K562 (cell line): Measurements from ENCODE around the gene PSMD11. TPM values are rescaled to one million over a fixed set of nuclear protein-coding genes. Genes with fewer than 3 reads are reported as not detected.
A peak's percentile ranks its signal among the peaks of the same experiment; 100 is the strongest.

ENCODE experiments used
- ATAC-seq: fragments of 200-7000 bp; cut with Tn5 transposase; 3 replicates; pipeline ENCODE4 v1.9.1; 2020; ENCODE audit warnings: moderate library complexity
- BruUV-seq: library from RNA; stranded (reverse); fragments of 400-500 nt; replicated peaks from 2 replicates; lab custom pipeline; 2021; lab: Mats Ljungman, UMichigan
- CTCF ChIA-PET: fragments of 300-600 bp; formaldehyde crosslinking; extraction: SDS; loops from one replicate; lab custom pipeline; 2021; ENCODE audit warnings: low intra/inter-chr PET ratio; lab: Yijun Ruan, JAX
- POLR2A ChIA-PET: fragments of 300-600, 350-650 bp; sonication (Branson Sonifier 250); formaldehyde crosslinking; extraction: SDS; loops from one replicate; lab custom pipeline; 2021; ENCODE audit warnings: antibody characterized with exemption, inconsistent platforms; lab: Yijun Ruan, JAX
- DNase-seq, 4 experiments: peaks; one replicate each; pipeline versions ENCODE4 v3.0.0 to v3.0.0-alpha.2; 2011 to 2018; ENCODE audit warnings: low spot score in 3 of 4, mixed read lengths in 3 of 4; ENCODE audit errors: extremely low read depth in 1 of 4
- FAIRE-seq: peaks from 2 replicates; lab custom pipeline; 2011; peaks lifted over from hg19 to GRCh38; lab: Jason Lieb, UNC
- H2AFZ ChIP-seq: 2 replicates; pipeline ENCODE4 v1.6.0; 2011; ENCODE audit warnings: low read depth, low read length, control low read depth, inconsistent platforms
- H3K27ac ChIP-seq: fragments of 200-600 bp; 3 replicates; pipeline ENCODE4 v1.8.0; 2011; ENCODE audit warnings: low read depth, mild to moderate bottlenecking, control low read depth, inconsistent platforms, low read length, moderate library complexity, mixed read lengths; ENCODE audit errors: extremely low read depth
- H3K27me3 ChIP-seq, 2 experiments: fragments of 300-600 bp in 1 of 2; 2 replicates in 1 of 2; 3 replicates in 1 of 2; pipeline versions ENCODE4 v1.6.0 to v1.8.0; 2011; ENCODE audit warnings: inconsistent platforms in 2 of 2, low read length in 2 of 2, mild to moderate bottlenecking in 1 of 2, mixed read lengths in 1 of 2, moderate library complexity in 1 of 2; ENCODE audit not compliant: control insufficient read depth in 2 of 2, insufficient read depth in 2 of 2
- H3K36me3 ChIP-seq: fragments of 300-600 bp; 3 replicates; pipeline ENCODE4 v1.8.0; 2011; ENCODE audit warnings: mild to moderate bottlenecking, low read length, inconsistent platforms; ENCODE audit not compliant: control insufficient read depth, insufficient read depth
- H3K4me1 ChIP-seq, 2 experiments: fragments of 200-600 bp in 1 of 2; replicated peaks in 1 of 2; 2 replicates in 1 of 2; 3 replicates in 1 of 2; pipeline versions ENCODE4 v1.5.1 to v1.8.0; 2011; ENCODE audit warnings: inconsistent platforms in 2 of 2, low read length in 2 of 2, mild to moderate bottlenecking in 1 of 2, mixed read lengths in 1 of 2, moderate library complexity in 1 of 2; ENCODE audit not compliant: control insufficient read depth in 2 of 2, insufficient read depth in 2 of 2
- H3K4me2 ChIP-seq: 2 replicates; pipeline ENCODE4 v1.6.1; 2011; ENCODE audit warnings: low read length, control low read depth, inconsistent platforms, mixed read lengths; ENCODE audit not compliant: insufficient read depth
- H3K4me3 ChIP-seq: fragments of 200-600 bp; sonication (generic), shearing (Covaris generic); 2 replicates; pipeline ENCODE4 v1.5.1; 2016; ENCODE audit warnings: control low read depth, inconsistent platforms
- H3K79me2 ChIP-seq: fragments of 200-600 bp; 3 replicates; pipeline ENCODE4 v1.8.0; 2011; ENCODE audit warnings: low read length, inconsistent platforms; ENCODE audit not compliant: control insufficient read depth, insufficient read depth
- H3K9ac ChIP-seq, 2 experiments: 2 replicates each; pipeline versions ENCODE4 v1.6.0 to v1.6.1; 2011; ENCODE audit warnings: low read depth in 2 of 2, low read length in 2 of 2, control low read depth in 1 of 2, inconsistent platforms in 1 of 2, mild to moderate bottlenecking in 1 of 2, mixed read lengths in 1 of 2; ENCODE audit not compliant: insufficient read depth in 1 of 2
- H3K9me1 ChIP-seq: one replicate; pipeline ENCODE4 v1.6.0; 2011; ENCODE audit warnings: inconsistent platforms, mild to moderate bottlenecking, low read length, moderate library complexity; ENCODE audit not compliant: control insufficient read depth, insufficient read depth
- H3K9me3 ChIP-seq: replicated peaks from 2 replicates; pipeline ENCODE4 v1.5.1; 2011; ENCODE audit warnings: low read depth, low read length, inconsistent platforms; ENCODE audit not compliant: control insufficient read depth, insufficient read depth
- H4K20me1 ChIP-seq: replicated peaks from 2 replicates; pipeline ENCODE4 v1.6.1; 2011; ENCODE audit warnings: low read length, inconsistent platforms, mixed read lengths; ENCODE audit not compliant: control insufficient read depth, insufficient read depth
- ATF1 ChIP-seq, 2 experiments: fragments of 450-650 bp in 1 of 2; IDR thresholded peaks; 2 replicates each; pipeline ENCODE4 v1.6.1; 2016; ENCODE audit warnings: missing compliant biosample characterization in 1 of 2, missing genetic modification characterization in 1 of 2
- BDP1 ChIP-seq: IDR thresholded peaks from 3 replicates; pipeline ENCODE4 v1.6.1; 2011; ENCODE audit not compliant: insufficient read length, insufficient read depth
- EGR1 ChIP-seq: fragments of 450-650 bp; conservative IDR thresholded peaks from 2 replicates; pipeline ENCODE4 v1.6.1; 2017; ENCODE audit warnings: mild to moderate bottlenecking
- POLR2G ChIP-seq: fragments of 200-400 bp; formaldehyde crosslinking; IDR thresholded peaks from 2 replicates; pipeline ENCODE4 v1.6.1; 2017; ENCODE audit warnings: low read depth, mild to moderate bottlenecking, antibody characterized with exemption, low read length, moderate library complexity
- SPI1 ChIP-seq: IDR thresholded peaks from 2 replicates; pipeline ENCODE4 v1.6.1; 2011; ENCODE audit warnings: low read depth, low read length, control low read depth, borderline replicate concordance
- XRCC3 ChIP-seq: fragments of 450-650 bp; IDR thresholded peaks from 2 replicates; pipeline ENCODE4 v1.6.1; 2017; ENCODE audit warnings: mild to moderate bottlenecking, moderate library complexity
- ZBTB7A ChIP-seq: IDR thresholded peaks from 2 replicates; pipeline ENCODE4 v1.6.1; 2011; ENCODE audit warnings: low read depth, mild to moderate bottlenecking, low read length, moderate library complexity, borderline replicate concordance; ENCODE audit not compliant: control insufficient read depth
- WGBS: fragments of 100-300 bp; shearing (Covaris generic); methylation state at CpG from one replicate; pipeline ENCODE4 v1.1.6; 2016; ENCODE audit warnings: low coverage, mixed read lengths; ENCODE audit not compliant: insufficient coverage; ENCODE audit errors: missing lambda C conversion rate; 5-methylcytosine and 5-hydroxymethylcytosine counted together
- in situ Hi-C: fragments of 300-500 bp; cut with MboI; formaldehyde crosslinking; loops from 4 replicates; pipeline ENCODE4 v1.15.0; 2018; ENCODE audit warnings: inconsistent platforms, mixed read lengths
- intact Hi-C: fragments of 100-400 bp; cut with micrococcal nuclease; formaldehyde crosslinking; loops from 2 replicates; pipeline ENCODE4 v1.14.2; 2022
- polyA plus RNA-seq, 8 experiments: library from polyadenylated mRNA; depleted of rRNA in 4 of 8; stranded (reverse) in 5 of 8; unstranded in 3 of 8; fragments of >200 nt; fragmentation: Nextera tagmentation in 2 of 8; fragmentation: Illumina TruSeq in 1 of 8; extraction: Ambion mirVana in 2 of 8; extraction: Trizol in 1 of 8; gene quantifications; 2 replicates each; pipeline versions ENCODE4 v1.2.1 to v1.2.3, GENCODE V29; 2011 to 2014; ENCODE audit warnings: inconsistent platforms in 1 of 8, missing spikeins in 1 of 8
- total RNA-seq, 7 experiments: library from RNA; depleted of rRNA in 6 of 7; stranded (reverse); fragments of >200 nt in 6 of 7; fragmentation: Illumina TruSeq in 2 of 7; extraction: Trizol in 2 of 7; gene quantifications; 2 replicates each; pipeline versions ENCODE4 v1.2.1 to v1.2.3, GENCODE V29; 2011 to 2021; ENCODE audit warnings: low replicate concordance in 1 of 7

The PSMD11 gene
- total and polyA plus RNA-seq, 9 of the 15 experiments (the other 6 are each of a cell fraction or from before 2014, with no cell fraction given), result 104 to 378 (median 158) TPM

- Histone ChIP-seq H2AFZ (no peak overlapping the region), H3K9me3 (no peaks in the 10 kb centered on the region), H3K9me1 (no peaks in the 10 kb centered on the region), H3K4me1 (peaks cover 16 to 48% of the 10 kb centered on the region in 2 experiments; a peak in 4 of 5 replicates), H3K36me3 (peaks cover 35% of the 10 kb centered on the region; the same call in 2 of the 3 replicates), H3K4me3 (no peak overlapping the region), H3K4me2 (no peak overlapping the region), H4K20me1 (0 out of 2 replicates have a peak, but pooled peaks cover 2% of the 10 kb centered on the region), H3K27me3 (no peaks in the 10 kb centered on the region), H3K27ac (no peak overlapping the region), H3K9ac (peak overlapping the region in 1 of 2 experiments; percentile 72; a peak in 2 of 4 replicates), H3K79me2 (peaks cover 17% of the 10 kb centered on the region; the same call in 2 of the 3 replicates)
- intact Hi-C loops, result no loop called here
- DNase-seq (no peak), FAIRE-seq (no peak), ATAC-seq (no peak)
- WGBS, result 76% methylated on average over 11 of the region's 16 CpGs
- TF ChIP-seq XRCC3, result no peak
- TF ChIP-seq POLR2G, result 0 out of 2 replicates have a peak, but pooled peaks have one; percentile 37
- POLR2A ChIA-PET, result interaction anchor here (0.7 kb wide), 1 partner anchor 1381 kb away, joined by 3 read pairs; no protein-coding TSS in a partner anchor
- CTCF ChIA-PET, result no interaction called here
- in situ Hi-C loops, result no loop called here
- no TSS peak for BruUV-seq
Measured at GRCh38 chr17:32490101-32490482, 45.8 kb downstream of the PSMD11 start.

- Histone ChIP-seq H3K79me2 (peaks cover 17% of the 10 kb centered on the region; the same call in 2 of the 3 replicates), H3K27ac (peak overlapping the region; percentile 14; the same call in 1 of the 3 replicates), H3K4me1 (peaks cover 7 to 40% of the 10 kb centered on the region in 2 experiments; a peak in 4 of 5 replicates), H4K20me1 (0 out of 2 replicates have a peak, but pooled peaks cover 2% of the 10 kb centered on the region), H3K9me1 (no peaks in the 10 kb centered on the region), H3K36me3 (peaks cover 35% of the 10 kb centered on the region; the same call in 2 of the 3 replicates), H3K27me3 (no peaks in the 10 kb centered on the region), H3K9ac (peak overlapping the region in 1 of 2 experiments; percentile 80; a peak in 2 of 4 replicates), H3K9me3 (no peaks in the 10 kb centered on the region), H3K4me2 (no peak overlapping the region), H3K4me3 (no peak overlapping the region), H2AFZ (0 out of 2 replicates have a peak overlapping the region, but pooled peaks have one; percentile 29)
- no TSS peak for BruUV-seq
- in situ Hi-C loops, result no loop called here
- intact Hi-C loops, result no loop called here
- 66% methylated on average over 21 of the region's 21 CpGs for WGBS
- FAIRE-seq (peak; percentile 63), ATAC-seq (peak; percentile 61), DNase-seq (peak; percentile 31 to 56 (median 42))
- ChIA-PET POLR2A (interaction anchor here (0.5 to 1.2 kb wide), 4 partner anchors 131 to 465 kb away, joined by 3 to 6 read pairs (median 4); no protein-coding TSS in a partner anchor), CTCF (no interaction called here)
- TF ChIP-seq POLR2G (peak; percentile 39; the same call in 1 of the 2 replicates), SPI1 (peak; percentile 56; the same call in 1 of the 2 replicates), BDP1 (no peak), EGR1 (peak; percentile 95), ATF1 (CRISPR knock-in tag; IDR thresholded peaks at IDR 0.05) (no peak), ATF1 (tag; IDR thresholded peaks at IDR 0.05) (no peak), ZBTB7A (peak; percentile 32; the same call in 1 of the 2 replicates)
- TF ChIP-seq, all 486 proteins: peak for 4
Measured at GRCh38 chr17:32491371-32492263, 47.3 kb downstream of the PSMD11 start.
